ENCODE data around the gene TGFB2.

The TGFB2 gene

GRCh38 chr1:218431476-218431875, 86.3 kb downstream of the TGFB2 start:
- DNase-seq = no peak

DNA sequence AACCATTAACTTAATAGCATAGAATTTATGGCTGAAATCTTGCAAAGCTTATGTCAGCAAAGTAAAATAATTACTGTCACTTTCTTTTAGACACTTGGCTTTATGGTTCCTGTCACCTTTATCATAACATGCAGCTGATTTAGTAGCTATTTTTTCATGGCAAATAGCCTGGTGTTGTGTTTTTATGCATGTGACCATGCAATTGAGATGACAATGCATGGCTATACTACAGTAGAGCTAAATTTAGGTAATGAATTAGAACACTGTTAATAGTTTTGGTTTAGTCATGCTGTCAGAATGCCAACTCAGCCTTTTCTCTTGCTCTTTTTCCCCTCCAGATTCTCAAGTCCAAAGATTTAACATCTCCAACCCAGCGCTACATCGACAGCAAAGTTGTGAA, 88.6 kb downstream of the TGFB2 start:
- DNase-seq = no peak

DNA sequence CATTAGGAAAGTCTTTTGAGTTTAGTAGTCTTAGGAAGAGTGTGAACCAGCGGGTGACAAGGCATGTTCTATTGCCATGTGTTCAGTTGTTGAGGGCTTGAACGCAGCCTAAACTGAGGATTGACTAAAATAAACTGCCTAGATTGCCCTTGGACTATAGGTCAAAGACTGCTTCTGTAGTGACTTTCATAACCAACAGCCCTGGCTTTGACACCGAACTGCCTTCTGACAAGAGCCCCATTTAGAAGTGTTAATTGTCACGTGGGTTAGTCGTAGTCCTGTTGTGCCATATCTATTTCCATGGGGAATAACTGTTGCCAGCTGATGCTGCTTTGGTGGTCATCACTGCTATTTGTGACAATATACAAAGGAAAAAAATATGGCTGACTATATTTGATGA, 90.4 kb downstream of the TGFB2 start:
- no peak for DNase-seq

- no peak for DNase-seq
Measured at GRCh38 chr1:218436346-218436745, 91.2 kb downstream of the TGFB2 start.

- DNase-seq = no peak
Measured at GRCh38 chr1:218436997-218437396, 91.9 kb downstream of the TGFB2 start.

GRCh38 chr1:218439541-218440295, 94.6 kb downstream of the TGFB2 start:
- DNase-seq = no peak

GRCh38 chr1:218443255-218443654, 98.1 kb downstream of the TGFB2 start:
- no peak for DNase-seq

GRCh38 chr1:218444173-218444572, 99.0 kb downstream of the TGFB2 start:
- DNase-seq = no peak

DNA sequence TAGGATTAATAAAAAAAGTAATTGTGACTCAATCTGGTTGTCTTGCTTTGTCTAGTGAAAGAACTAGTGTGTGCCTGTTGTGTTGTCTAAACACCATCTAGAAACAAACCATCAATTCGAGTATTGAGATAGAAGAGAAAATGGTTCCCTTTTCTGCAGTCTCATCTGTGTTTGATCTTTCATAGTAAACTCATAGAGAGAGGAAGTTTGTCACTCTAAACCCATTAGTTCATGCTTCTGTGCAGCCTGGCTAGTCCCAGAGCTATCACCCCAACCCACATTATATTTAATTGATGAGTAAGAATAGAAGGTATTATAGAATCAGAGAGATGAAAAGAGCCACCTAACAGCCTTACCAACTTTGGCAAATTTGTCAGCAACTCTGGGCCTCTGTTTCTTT, 99.5 kb downstream of the TGFB2 start:
- DNase-seq = no peak

- DNase-seq = no peak
Measured at GRCh38 chr1:218447010-218447689, 102.0 kb downstream of the TGFB2 start.

- no peak for DNase-seq
Measured at GRCh38 chr1:218451415-218451814, 106.3 kb downstream of the TGFB2 start.

GRCh38 chr1:218454700-218455282, 109.7 kb downstream of the TGFB2 start:
- no peak for DNase-seq

- DNase-seq = no peak
Measured at GRCh38 chr1:218456444-218456843, 111.3 kb downstream of the TGFB2 start.

DNA sequence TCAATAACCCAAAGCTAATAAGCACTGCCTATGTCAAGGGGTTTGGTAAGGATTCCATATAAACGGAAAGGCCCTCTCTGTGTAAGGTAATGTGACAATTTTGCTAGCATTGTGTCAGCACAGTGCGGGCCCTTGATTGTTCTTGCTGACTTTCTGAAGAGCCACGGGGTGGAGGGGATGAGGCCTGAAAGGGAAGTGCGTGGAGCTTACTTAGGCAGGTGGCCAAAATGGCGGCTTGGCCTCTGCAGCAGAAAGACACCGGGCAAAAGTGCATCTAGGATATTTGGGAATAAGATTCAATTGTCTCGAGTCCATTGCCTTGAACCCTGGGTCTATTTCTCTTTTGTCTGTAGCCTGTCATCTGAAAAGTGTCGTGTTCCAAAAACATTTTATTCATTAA, 114.3 kb downstream of the TGFB2 start:
- no peak for DNase-seq

GRCh38 chr1:218459878-218460711, 115.0 kb downstream of the TGFB2 start:
- no peak for DNase-seq

DNA sequence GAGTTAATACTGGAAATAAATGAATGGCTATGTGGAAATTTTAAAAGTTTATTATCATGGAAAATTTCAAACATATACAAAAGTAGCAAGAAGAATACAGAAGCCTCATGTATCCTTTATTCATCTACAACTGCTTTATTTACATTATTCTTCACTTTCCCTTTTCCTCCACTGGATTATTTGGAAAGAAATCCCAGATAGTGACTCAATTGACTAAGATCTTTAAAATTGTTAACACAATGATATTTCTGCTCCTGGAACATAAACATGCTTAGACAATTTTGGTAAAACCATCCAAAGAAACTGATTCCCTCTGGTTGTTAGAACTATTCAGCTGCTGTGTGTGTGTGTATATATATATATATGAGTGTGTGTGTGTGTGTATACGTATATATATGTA, 116.2 kb downstream of the TGFB2 start:
- DNase-seq = no peak

GRCh38 chr1:218462116-218462515, 117.0 kb downstream of the TGFB2 start:
- no peak for DNase-seq

- DNase-seq = no peak
Measured at GRCh38 chr1:218462587-218462986, 117.5 kb downstream of the TGFB2 start.

GRCh38 chr1:218463194-218464156, 118.3 kb downstream of the TGFB2 start:
- no peak for DNase-seq

GRCh38 chr1:218464871-218465270, 119.7 kb downstream of the TGFB2 start:
- DNase-seq = no peak

DNA sequence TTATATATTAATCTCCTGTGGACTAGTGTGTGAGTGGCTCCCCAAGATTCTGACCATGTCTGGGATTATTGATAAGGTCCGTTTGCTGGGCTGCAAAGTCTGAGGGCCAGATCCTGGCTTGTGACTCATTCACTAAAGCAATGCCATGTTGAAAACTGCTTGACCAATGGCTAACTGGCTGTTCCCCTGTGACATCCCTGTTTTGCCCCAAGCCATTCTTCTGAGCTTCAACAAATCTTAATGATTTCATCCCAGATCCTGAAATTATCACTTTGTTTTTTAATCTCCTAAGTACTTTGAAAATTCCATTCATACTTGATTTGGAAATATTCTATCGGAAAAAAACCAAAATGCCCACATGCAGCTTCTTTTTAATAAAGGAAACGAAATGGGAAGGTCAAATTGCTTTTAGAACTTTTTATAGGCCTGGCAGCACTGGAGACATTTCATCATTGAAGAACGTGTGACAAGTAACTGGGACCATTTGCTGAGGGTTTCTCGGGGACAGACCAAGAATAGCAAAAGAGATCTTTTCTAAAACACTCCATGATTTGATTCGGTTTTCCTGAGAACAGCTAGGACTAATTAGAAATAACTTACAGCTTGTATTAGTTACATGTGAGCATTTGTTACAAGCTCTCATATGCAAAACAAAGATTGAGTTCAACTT, 121.3 kb downstream of the TGFB2 start:
- no peak for DNase-seq

All from NCI-H2081 (cell line).